Measurements from ENCODE around the gene CCNC. TPM values are rescaled to one million over a fixed set of nuclear protein-coding genes. Genes with fewer than 3 reads are reported as not detected.

CCNC gene
- total and polyA plus RNA-seq, 2 of the 13 experiments (the other 11 are each of a cell fraction or from before 2014, with no cell fraction given), result 69.6 to 141 TPM

GRCh38 chr6:99568103-99568933 lies at the start of gene CCNC (continued):
- TF ChIP-seq ATF2 (CRISPR knock-in tag; IDR thresholded peaks at IDR 0.05), result peak; percentile 87
- TF ChIP-seq ZNF367 (CRISPR knock-in tag; IDR thresholded peaks at IDR 0.05; ENCODE audit: borderline replicate concordance), result peak; percentile 54; the same call in 1 of the 2 replicates
- peak; percentile 95; the same call in 1 of the 2 replicates for TF ChIP-seq YEATS4 (CRISPR knock-in tag; IDR thresholded peaks at IDR 0.05; ENCODE audit: borderline replicate concordance)
- TF ChIP-seq ZNF451 (CRISPR knock-in tag; IDR thresholded peaks at IDR 0.05), result peak; percentile 77; the same call in 1 of the 2 replicates
- peak; percentile 78; the same call in 1 of the 2 replicates for TF ChIP-seq ZNF790 (CRISPR knock-in tag; IDR thresholded peaks at IDR 0.05; ENCODE audit: borderline replicate concordance)
- peak; percentile 86; the same call in 1 of the 2 replicates for TF ChIP-seq ZIK1 (CRISPR knock-in tag; IDR thresholded peaks at IDR 0.05; ENCODE audit: borderline replicate concordance, low read depth)
- TF ChIP-seq HDAC1 (CRISPR knock-in tag; IDR thresholded peaks at IDR 0.05), result peak; percentile 85
- peak; percentile 73; the same call in 1 of the 2 replicates for TF ChIP-seq THAP9 (CRISPR knock-in tag; IDR thresholded peaks at IDR 0.05; ENCODE audit: borderline replicate concordance)
- TF ChIP-seq ZNF441 (CRISPR knock-in tag; IDR thresholded peaks at IDR 0.05; ENCODE audit: borderline replicate concordance), result peak; percentile 95; the same call in 1 of the 2 replicates
- TF ChIP-seq ARID5B (CRISPR knock-in tag; IDR thresholded peaks at IDR 0.05), result peak; percentile 79
- TF ChIP-seq TBP (CRISPR knock-in tag; IDR thresholded peaks at IDR 0.05), result no peak
- TF ChIP-seq ZFAT (CRISPR knock-in tag; conservative IDR thresholded peaks at IDR 0.05), result 0 out of 2 replicates have a peak, but pooled peaks have one; percentile 22
- TF ChIP-seq ZNF770 (CRISPR knock-in tag; IDR thresholded peaks at IDR 0.05), result peak; percentile 63; the same call in 1 of the 2 replicates
- peak; percentile 98 for TF ChIP-seq ZFX (CRISPR knock-in tag; IDR thresholded peaks at IDR 0.05; ENCODE audit: low read depth)
- TF ChIP-seq ZBTB37 (CRISPR knock-in tag; IDR thresholded peaks at IDR 0.05), result no peak; the same call in 1 of the 2 replicates
